ENCODE data around the gene HDAC5. TPM values are rescaled to one million over a fixed set of nuclear protein-coding genes. Genes with fewer than 3 reads are reported as not detected.
A peak's percentile ranks its signal among the peaks of the same experiment; 100 is the strongest.
"Not testable (repeated sequence)": the region's sequence is repeated elsewhere in the genome, so short reads cannot be mapped to it uniquely, and the experiment has no call there.

HDAC5 gene
- total RNA-seq, 1 donor from 2014 or later = 43.3 TPM

GRCh38 chr17:44134752-44135568 is 11.5 kb upstream of the HDAC5 start:
- Mint-ChIP-seq H3K9me3 (no peaks in the 10 kb centered on the region), H3K27ac (no peak overlapping the region), H3K36me3 (no peaks in the 10 kb centered on the region), H3K4me3 (no peak overlapping the region), H3K4me1 (ENCODE audit: unreplicated experiment) (peaks cover 20% of the 10 kb centered on the region), H3K27me3 (no peaks in the 10 kb centered on the region)
- TF ChIP-seq CTCF (conservative IDR thresholded peaks at IDR 0.05) = no peak
- DNase-seq (ENCODE audit: extremely low spot score, unreplicated experiment) = no peak

GRCh38 chr17:44133918-44134476 is 10.6 kb upstream of the HDAC5 start:
- DNase-seq (ENCODE audit: extremely low spot score, unreplicated experiment) = no peak
- TF ChIP-seq CTCF (conservative IDR thresholded peaks at IDR 0.05) = no peak

GRCh38 chr17:44132275-44132821 is 8.9 kb upstream of the HDAC5 start:
- TF ChIP-seq CTCF (conservative IDR thresholded peaks at IDR 0.05) = no peak
- Mint-ChIP-seq H3K4me1 (ENCODE audit: unreplicated experiment) (peaks cover 12% of the 10 kb centered on the region), H3K36me3 (no peaks in the 10 kb centered on the region), H3K27ac (peak overlapping the region; percentile 50), H3K9me3 (no peaks in the 10 kb centered on the region), H3K4me3 (no peak overlapping the region), H3K27me3 (no peaks in the 10 kb centered on the region)
- DNase-seq (ENCODE audit: extremely low spot score, unreplicated experiment) = no peak

More at GRCh38 chr17:44133918-44134476, 10.6 kb upstream of the HDAC5 start:
- no peaks in the 10 kb centered on the region for H3K27me3 Mint-ChIP-seq
- H3K4me3 Mint-ChIP-seq = no peak overlapping the region
- no peaks in the 10 kb centered on the region for H3K9me3 Mint-ChIP-seq
- H3K27ac Mint-ChIP-seq = no peak overlapping the region
- peaks cover 20% of the 10 kb centered on the region for H3K4me1 Mint-ChIP-seq (ENCODE audit: unreplicated experiment)
- no peaks in the 10 kb centered on the region for H3K36me3 Mint-ChIP-seq

DNA sequence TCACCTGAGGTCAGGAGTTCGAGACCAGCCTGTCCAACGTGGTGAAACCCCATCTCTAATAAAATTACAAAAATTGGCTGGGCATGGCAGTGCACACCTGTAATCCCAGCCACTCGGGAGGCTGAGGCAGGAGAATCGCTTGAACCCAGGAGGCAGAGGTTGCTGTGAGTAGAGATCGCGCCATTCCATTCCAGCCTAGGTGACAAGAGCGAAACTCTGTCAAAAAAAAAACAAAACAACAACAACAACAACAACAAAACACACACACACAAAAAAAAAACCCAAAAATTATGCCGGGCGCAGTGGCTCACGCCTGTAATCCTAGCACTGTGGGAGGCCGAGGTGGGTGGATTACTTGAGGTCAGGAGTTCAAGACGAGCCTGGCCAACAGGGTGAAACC is 7.9 kb upstream of the HDAC5 start:
- H3K27ac Mint-ChIP-seq; H3K9me3 Mint-ChIP-seq; H3K36me3 Mint-ChIP-seq; H3K27me3 Mint-ChIP-seq; H3K4me3 Mint-ChIP-seq; DNase-seq (ENCODE audit: extremely low spot score, unreplicated experiment): not testable (repeated sequence)
- peaks cover 12% of the 10 kb centered on the region for H3K4me1 Mint-ChIP-seq (ENCODE audit: unreplicated experiment)

DNA sequence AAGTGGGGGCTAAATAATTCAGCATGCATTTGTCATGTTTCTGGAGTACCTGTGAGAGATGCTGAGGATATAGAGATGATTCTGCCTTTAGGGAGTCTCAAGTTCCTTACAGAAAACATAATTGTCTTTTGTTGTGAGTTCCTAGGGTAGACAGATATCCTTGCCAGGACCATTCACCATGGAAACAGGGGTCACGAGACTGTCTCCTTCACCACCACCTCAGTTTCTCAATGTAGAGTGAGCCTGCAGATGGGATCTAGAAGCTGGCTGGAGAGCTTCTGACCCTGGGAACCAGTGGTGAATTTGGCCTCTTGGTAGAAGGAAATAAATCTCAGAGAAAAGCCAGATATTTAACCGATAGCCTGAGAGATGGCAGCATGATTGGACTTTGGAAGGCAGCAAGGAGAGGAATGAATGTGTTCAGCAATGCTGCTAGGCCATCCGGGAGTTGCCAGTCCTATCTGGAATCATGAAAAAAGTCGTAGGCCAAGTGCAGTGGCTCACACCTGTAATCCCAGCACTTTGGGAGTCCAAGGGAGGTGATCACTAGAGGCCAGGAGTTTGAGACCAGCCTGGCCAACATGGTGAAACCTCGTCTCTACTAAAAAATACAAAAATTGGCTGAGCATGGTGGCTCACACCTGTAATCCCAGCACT is 7.4 kb upstream of the HDAC5 start:
- H3K27ac Mint-ChIP-seq = no peak overlapping the region
- H3K9me3 Mint-ChIP-seq = no peaks in the 10 kb centered on the region
- DNase-seq (ENCODE audit: extremely low spot score, unreplicated experiment) = no peak
- H3K4me3 Mint-ChIP-seq = no peak overlapping the region
- H3K4me1 Mint-ChIP-seq (ENCODE audit: unreplicated experiment) = peaks cover 12% of the 10 kb centered on the region
- no peaks in the 10 kb centered on the region for H3K36me3 Mint-ChIP-seq
- TF ChIP-seq CTCF (conservative IDR thresholded peaks at IDR 0.05) = no peak
- no peaks in the 10 kb centered on the region for H3K27me3 Mint-ChIP-seq

GRCh38 chr17:44128383-44128782 is 4.9 kb upstream of the HDAC5 start:
- H3K27ac Mint-ChIP-seq = no peak overlapping the region

More at GRCh38 chr17:44128383-44128782, 4.9 kb upstream of the HDAC5 start:
- H3K27me3 Mint-ChIP-seq = no peaks in the 10 kb centered on the region
- peaks cover 18% of the 10 kb centered on the region for H3K4me1 Mint-ChIP-seq (ENCODE audit: unreplicated experiment)
- H3K36me3 Mint-ChIP-seq = no peaks in the 10 kb centered on the region
- DNase-seq (ENCODE audit: extremely low spot score, unreplicated experiment) = no peak
- H3K4me3 Mint-ChIP-seq = no peak overlapping the region
- no peak for TF ChIP-seq CTCF (conservative IDR thresholded peaks at IDR 0.05)
- H3K9me3 Mint-ChIP-seq = no peaks in the 10 kb centered on the region
